Measurements from ENCODE around the gene RAB17.

GRCh38 chr2:237612527-237613357, 22.2 kb upstream of the RAB17 start:
- TF ChIP-seq POLR2A (IDR thresholded peaks at IDR 0.05; ENCODE audit: low read depth, low read length) (no peak), TAF1 (IDR thresholded peaks at IDR 0.05; ENCODE audit: low read depth, low read length) (no peak), POLR2AphosphoS5 (IDR thresholded peaks at IDR 0.05; ENCODE audit: low read depth, low read length) (no peak), SPI1 (IDR thresholded peaks at IDR 0.05; ENCODE audit: low read depth, low read length) (no peak)

Measured in GM12891 (cell line).